Urothelium cell line (cell line): ENCODE measurements around the gene EDEM2.
"Not testable (repeated sequence)": the region's sequence is repeated elsewhere in the genome, so short reads cannot be mapped to it uniquely, and the experiment has no call there.

Source experiments
- DNase-seq: peaks from one replicate; pipeline ENCODE4 v3.0.0; 2011; ENCODE audit warnings: low spot score, mixed read lengths
- FAIRE-seq: peaks from 2 replicates; lab custom pipeline; 2011; peaks lifted over from hg19 to GRCh38; lab: Jason Lieb, UNC

EDEM2 gene

DNA sequence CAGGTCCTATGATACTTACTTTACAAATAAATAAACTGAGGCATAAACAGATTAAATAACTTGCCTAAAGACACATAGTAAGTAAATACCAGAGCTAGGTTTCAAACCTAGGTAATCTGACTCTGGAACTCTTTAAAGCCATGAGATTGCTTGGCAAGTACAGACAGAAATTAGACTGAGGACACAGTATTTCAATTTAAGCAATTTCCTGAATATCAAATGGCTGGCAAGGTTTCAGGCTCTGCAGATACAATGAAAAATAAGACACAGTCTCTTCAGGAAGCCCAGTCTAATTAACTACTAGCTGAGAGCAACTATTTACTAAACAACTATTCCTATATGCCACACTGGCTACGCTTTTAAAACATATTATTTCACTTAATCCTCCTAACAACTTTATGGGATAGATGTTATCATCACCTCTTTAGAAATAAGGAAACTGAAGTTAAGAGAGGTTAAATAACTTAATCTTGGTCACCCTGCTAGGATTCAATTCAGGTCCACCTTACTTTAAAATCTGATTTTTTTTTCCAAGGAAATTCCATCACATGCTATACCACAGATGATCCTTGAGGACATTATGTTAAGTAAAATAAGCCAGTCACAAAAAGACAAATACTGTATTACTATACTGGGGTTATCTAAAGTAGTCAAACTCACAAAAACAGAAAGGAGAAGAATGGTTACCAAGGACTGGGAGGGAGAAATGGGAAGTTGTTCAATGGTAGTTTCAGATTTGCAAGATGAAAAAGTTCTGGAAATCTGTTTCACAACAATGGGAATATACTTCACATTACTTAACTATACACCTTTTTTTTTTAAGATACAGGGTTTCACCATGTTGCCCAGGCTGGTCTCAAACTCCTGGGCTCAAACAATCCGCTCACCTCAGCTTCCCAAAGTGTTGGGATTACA, 58.6 kb downstream of the EDEM2 start:
- no peak for DNase-seq
- FAIRE-seq: no peak

DNA sequence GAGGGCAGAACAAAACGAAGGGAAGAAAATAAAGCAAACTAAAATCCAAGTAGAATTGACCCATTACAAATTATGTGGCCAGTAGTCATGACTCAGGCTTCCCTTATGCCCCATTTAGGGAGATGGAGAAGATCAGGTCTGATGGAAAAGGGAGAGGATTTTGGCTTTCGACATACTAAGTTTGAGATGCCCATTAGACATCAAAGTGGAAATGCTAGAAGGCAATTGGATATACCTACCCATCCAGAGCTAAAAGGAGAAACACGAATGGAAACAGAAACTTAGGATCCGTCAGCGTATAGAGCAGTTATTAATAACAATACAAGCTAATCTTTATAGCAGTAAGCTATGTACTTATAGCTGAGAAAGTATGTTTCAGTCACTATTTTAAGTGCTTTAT, 59.3 kb downstream of the EDEM2 start:
- DNase-seq: no peak
- no peak for FAIRE-seq

DNA sequence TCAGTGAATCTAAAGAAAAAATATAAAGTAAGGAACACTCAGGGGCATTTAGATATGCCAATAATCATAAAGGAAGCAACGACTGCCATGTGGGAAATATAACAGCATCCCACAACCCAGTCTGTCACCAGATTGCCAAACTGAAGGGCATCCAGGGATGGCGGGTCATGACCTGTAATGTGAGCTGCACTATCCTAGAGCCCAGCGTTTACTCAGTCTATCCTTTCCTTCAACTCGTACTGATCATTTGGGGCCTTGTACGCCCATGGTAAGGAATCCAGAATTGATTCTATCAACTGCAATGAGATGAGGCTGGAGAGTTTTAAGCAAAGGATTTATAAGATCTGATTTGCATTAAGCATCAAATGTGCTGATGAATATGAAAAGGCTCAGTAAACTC, 59.8 kb downstream of the EDEM2 start:
- FAIRE-seq: no peak
- DNase-seq: no peak

DNA sequence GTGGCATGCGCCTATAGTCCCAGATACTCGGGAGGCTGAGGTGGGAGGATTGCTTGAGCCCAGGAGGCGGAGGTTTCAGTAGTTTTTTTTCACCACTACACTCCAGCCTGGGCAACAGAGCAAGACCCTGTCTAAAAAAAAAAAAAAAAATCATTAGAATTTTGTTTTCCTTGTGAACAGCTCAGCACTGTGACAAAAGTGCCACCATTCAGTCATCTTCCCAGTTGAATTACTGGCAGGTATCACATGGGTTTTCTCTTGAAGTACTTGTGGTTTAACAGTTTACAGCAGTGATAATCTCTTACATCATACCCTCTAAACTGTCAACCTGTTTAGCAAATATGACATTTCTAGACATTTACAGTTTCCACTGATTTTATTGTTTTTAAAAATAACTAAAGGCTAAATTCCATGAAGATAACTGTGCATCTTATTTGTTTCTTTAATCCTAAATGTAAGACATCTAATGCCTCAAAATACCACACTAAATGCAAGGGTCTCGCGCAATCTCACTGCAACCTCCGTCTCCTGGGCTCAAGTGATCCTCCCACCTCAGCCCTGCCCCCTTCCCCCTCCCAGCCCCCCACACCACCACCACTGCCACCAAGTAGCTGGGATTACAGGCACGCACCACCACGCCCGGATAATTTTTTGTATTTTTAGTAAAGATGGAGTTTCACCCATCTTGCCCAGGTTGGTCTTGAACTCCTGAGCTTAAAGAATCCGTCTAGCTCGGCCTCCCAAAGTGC, 61.5 kb downstream of the EDEM2 start:
- no peak for FAIRE-seq
- no peak for DNase-seq

DNA sequence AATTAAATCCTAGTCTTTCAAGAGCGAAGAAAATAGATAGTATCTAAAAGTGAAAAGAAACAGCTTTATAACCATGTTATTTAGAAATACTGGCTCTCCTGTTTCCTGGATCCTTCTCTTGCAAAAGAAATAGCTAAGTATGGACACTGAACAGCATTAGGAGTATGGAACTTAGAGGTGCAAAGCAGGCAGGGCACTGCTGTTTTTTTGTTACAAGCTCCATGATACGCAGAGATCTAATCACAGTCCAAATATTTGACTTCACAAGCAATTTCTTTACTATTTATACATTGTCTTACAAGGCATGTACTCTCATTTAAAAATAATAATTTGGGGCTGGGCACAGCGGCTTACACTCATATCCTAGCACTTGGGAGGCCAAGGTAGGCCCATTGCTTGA, 62.1 kb downstream of the EDEM2 start:
- DNase-seq (no peak), FAIRE-seq (no peak)

DNA sequence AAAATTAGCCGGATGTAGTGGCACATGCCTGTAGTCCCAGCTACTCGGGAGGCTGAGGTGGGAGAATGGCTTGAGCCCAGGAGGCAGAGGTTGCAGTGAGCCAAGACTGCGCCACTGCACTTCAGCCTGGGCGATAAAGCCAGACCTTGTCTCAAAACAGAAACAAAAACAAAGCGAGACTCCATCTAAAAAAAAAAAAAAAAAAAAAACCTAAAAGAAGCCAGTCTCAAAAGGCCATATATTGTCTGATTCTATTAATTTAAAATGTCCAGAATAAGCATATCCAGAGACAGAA, 66.8 kb downstream of the EDEM2 start:
- not testable (repeated sequence) for FAIRE-seq, DNase-seq

DNA sequence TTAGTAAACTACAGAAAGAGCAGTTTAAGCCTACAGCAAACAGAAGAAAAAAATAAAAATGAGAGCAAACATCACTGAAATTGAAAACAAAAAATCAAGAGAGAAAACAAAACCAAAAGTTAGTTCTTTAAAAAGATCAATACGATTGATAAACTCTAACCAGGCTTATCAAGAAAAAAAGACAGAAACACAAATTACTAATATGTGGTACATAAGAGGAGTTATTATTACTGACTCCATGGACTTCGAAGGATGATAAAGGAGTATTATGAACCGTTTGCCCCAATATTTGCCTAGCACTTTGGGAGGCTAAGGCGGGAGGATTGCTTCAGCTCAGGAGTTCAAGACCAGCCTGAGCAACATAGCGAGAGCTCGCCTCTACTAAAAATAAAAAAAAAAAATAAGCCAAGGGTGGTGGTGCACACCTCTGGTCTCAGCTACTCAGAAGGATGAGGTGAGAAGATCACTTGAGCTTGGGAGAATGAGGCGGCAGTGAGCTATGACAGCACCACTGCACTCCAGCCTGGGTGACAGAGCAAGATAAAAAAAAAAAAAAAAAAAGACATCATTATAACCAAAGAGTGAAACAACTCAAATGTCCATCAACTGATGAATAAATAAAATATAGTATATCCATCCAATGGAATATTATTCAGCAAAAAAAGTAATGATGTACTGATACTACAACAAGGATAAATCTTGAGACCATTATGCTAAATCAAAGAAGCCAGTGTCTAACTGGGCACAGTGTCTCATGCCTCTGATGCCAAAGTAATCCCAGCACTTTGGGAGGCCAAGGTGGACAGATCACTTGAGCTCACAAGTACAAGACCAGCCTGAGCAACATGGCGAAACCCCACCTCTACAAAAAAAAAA, 67.4 kb downstream of the EDEM2 start:
- DNase-seq (no peak), FAIRE-seq (no peak)

DNA sequence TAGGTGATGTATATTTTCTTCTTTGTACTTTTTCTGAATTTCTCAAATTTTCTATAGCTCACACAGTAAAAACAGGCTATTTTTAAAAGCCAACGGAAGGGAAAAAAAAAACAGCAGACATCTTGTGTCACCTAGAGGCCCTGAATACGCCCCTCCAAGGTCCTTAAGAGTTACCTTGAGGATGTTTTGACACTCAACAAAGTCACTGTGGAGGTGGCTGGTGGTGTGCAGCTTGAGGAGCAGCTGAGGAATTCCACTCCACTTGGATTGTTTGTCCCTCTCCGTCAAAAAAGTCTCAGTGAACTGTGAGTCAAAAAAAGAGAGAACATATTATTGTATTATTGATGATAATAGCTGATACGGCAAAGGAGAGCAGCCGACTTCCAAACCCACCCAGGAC, 69.3 kb downstream of the EDEM2 start:
- DNase-seq (no peak), FAIRE-seq (no peak)

DNA sequence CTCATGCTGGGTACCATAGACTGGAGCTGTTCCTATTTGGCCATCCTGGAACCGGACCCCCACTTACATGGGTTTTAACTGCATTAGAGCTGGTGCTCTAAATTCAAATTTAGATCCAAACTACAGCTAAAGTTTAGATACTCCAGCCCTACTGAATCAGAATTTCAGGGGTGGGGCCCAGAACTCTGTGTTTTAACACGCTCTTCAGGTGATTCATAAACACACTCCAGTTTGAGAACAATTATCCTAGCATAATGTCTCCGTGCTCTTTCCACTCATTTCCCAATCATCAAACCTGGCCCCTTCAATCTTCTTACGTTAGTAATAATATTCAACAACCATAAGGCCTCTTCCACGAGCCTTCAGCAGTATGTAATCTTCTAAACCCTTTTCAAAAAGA, 69.8 kb downstream of the EDEM2 start:
- DNase-seq (no peak), FAIRE-seq (no peak)

DNA sequence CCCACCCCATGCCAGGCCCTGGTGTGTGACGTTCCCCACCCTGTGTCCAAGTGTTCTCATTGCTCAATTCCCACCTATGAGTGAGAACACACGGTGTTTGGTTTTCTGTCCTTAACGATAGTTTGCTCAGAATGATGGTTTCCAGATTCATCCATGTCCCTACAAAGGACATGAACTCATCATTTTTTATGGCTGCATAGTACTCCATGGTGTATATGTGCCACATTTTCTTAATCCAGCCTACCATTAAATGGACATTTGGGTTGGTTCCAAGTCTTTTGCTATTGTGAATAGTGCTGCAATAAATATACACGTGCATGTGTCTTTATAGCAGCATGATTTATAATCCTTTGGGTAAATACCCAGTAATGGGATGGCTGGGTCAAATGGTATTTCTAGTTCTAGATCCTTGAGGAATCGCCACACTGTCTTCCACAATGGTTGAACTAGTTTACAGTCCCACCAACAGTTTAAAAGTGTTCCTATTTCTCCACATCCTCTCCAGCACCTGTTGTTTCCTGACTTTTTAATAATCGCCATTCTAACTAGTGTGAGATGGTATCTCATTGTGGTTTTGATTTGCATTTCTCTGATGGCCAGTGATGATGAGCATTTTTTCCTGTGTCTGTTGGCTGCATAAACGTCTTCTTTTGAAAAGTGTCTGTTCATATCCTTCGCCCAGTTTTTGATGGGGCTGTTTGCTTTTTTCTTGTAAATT, 75.5 kb downstream of the EDEM2 start:
- not testable (repeated sequence) for DNase-seq, FAIRE-seq

DNA sequence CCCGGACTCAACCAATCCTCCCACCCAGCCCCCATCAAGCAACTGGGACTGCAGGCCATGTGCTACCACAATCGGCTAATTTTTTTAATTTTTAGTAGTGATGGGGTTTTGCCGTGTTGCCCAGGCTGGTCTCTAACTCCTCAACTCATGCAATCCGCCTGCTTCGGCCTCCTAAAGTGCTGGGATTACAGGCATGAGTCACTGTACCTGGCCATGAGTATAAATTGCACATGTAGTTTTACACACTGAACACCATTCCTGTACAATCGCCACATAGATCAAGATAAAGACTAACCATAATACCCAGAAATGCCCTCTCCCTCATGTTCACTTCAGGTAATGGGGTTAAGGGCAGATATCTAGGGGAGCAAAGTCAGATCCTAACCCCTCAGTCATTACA, 80.9 kb downstream of the EDEM2 start:
- FAIRE-seq: no peak
- no peak for DNase-seq
